Activated CD8-positive, alpha-beta memory T cell treated with anti-CD3 and anti-CD28 coated beads, Interleukin-2, amount 10 ng/mL, durations not matched to agents 7 days and 5 days (primary cell): Measurements from ENCODE around the gene SCN5A. TPM values are rescaled to one million over a fixed set of nuclear protein-coding genes. Genes with fewer than 3 reads are reported as not detected.

ENCODE experiments used
- ATAC-seq: fragments of 150-1000 bp; cut with Tn5 transposase; one replicate; pipeline ENCODE4 v1.10.0; 2021; ENCODE audit warnings: moderate library complexity
- CTCF ChIA-PET: fragments of 350-600 bp; sonication (Branson Sonifier 250); formaldehyde crosslinking; loops from one replicate; lab custom pipeline; 2021; ENCODE audit warnings: antibody characterized with exemption; lab: Charles Lee
- DNase-seq: peaks from one replicate; pipeline ENCODE4 v3.0.0-alpha.2; 2020
- H3K27ac Mint-ChIP-seq: one replicate; pipeline ENCODE4 v1.8.0; 2021; ENCODE audit warnings: mild to moderate bottlenecking, mixed read lengths
- H3K27me3 Mint-ChIP-seq: one replicate; pipeline ENCODE4 v1.8.0; 2021; ENCODE audit warnings: mixed read lengths
- H3K36me3 Mint-ChIP-seq: one replicate; pipeline ENCODE4 v1.8.0; 2021; ENCODE audit warnings: mild to moderate bottlenecking, mixed read lengths
- H3K4me1 Mint-ChIP-seq: one replicate; pipeline ENCODE4 v1.8.0; 2021; ENCODE audit warnings: mixed read lengths
- H3K4me3 Mint-ChIP-seq: one replicate; pipeline ENCODE4 v1.8.0; 2021; ENCODE audit warnings: mild to moderate bottlenecking, moderate library complexity, mixed read lengths
- H3K9me3 Mint-ChIP-seq: one replicate; pipeline ENCODE4 v1.8.0; 2022; ENCODE audit warnings: low read depth, mixed read lengths
- total RNA-seq, 2 experiments: library from RNA; stranded (reverse); gene quantifications; one replicate each; pipeline ENCODE4 v1.2.3, GENCODE V29; 2021

SCN5A gene
- total RNA-seq, 2 experiments from 2014 or later: not detected

GRCh38 chr3:38563070-38563885 is 86.2 kb downstream of the SCN5A start:
- Mint-ChIP-seq H3K27me3 (no peaks in the 10 kb centered on the region), H3K4me1 (no peaks in the 10 kb centered on the region), H3K9me3 (no peaks in the 10 kb centered on the region), H3K27ac (no peak overlapping the region), H3K4me3 (no peak overlapping the region), H3K36me3 (no peaks in the 10 kb centered on the region)
- CTCF ChIA-PET: no interaction called here
- DNase-seq: no peak
- no peak for ATAC-seq

GRCh38 chr3:38562467-38562925 is 87.0 kb downstream of the SCN5A start:
- no peak overlapping the region for H3K4me3 Mint-ChIP-seq
- no peaks in the 10 kb centered on the region for H3K9me3 Mint-ChIP-seq
- DNase-seq: no peak
- H3K27ac Mint-ChIP-seq: no peak overlapping the region
- no peaks in the 10 kb centered on the region for H3K27me3 Mint-ChIP-seq
- ATAC-seq: no peak
- no peaks in the 10 kb centered on the region for H3K36me3 Mint-ChIP-seq
- H3K4me1 Mint-ChIP-seq: no peaks in the 10 kb centered on the region
- CTCF ChIA-PET: no interaction called here

GRCh38 chr3:38561746-38562466 is 87.6 kb downstream of the SCN5A start:
- Mint-ChIP-seq H3K27ac (no peak overlapping the region), H3K36me3 (no peaks in the 10 kb centered on the region), H3K4me3 (no peak overlapping the region), H3K4me1 (no peaks in the 10 kb centered on the region), H3K27me3 (no peaks in the 10 kb centered on the region), H3K9me3 (no peaks in the 10 kb centered on the region)
- CTCF ChIA-PET: no interaction called here
- ATAC-seq: no peak
- no peak for DNase-seq

GRCh38 chr3:38560996-38561717 is 88.3 kb downstream of the SCN5A start:
- DNase-seq (no peak), ATAC-seq (no peak)
- no peak overlapping the region for H3K4me3 Mint-ChIP-seq
- no peaks in the 10 kb centered on the region for H3K36me3 Mint-ChIP-seq
- no peaks in the 10 kb centered on the region for H3K9me3 Mint-ChIP-seq
- no peaks in the 10 kb centered on the region for H3K4me1 Mint-ChIP-seq
- no peak overlapping the region for H3K27ac Mint-ChIP-seq
- CTCF ChIA-PET: no interaction called here
- H3K27me3 Mint-ChIP-seq: no peaks in the 10 kb centered on the region

GRCh38 chr3:38560284-38560683 is 89.2 kb downstream of the SCN5A start:
- CTCF ChIA-PET: no interaction called here
- Mint-ChIP-seq H3K27me3 (peaks cover 2% of the 10 kb centered on the region), H3K4me3 (no peak overlapping the region), H3K27ac (no peak overlapping the region), H3K4me1 (no peaks in the 10 kb centered on the region), H3K36me3 (no peaks in the 10 kb centered on the region), H3K9me3 (no peaks in the 10 kb centered on the region)
- DNase-seq (no peak), ATAC-seq (no peak)

- peaks cover 2% of the 10 kb centered on the region for H3K27me3 Mint-ChIP-seq
- no peaks in the 10 kb centered on the region for H3K4me1 Mint-ChIP-seq
- DNase-seq (no peak), ATAC-seq (no peak)
- H3K36me3 Mint-ChIP-seq: no peaks in the 10 kb centered on the region
- no peak overlapping the region for H3K4me3 Mint-ChIP-seq
- no peaks in the 10 kb centered on the region for H3K9me3 Mint-ChIP-seq
- CTCF ChIA-PET: no interaction called here
- H3K27ac Mint-ChIP-seq: no peak overlapping the region
These were observed 90.6 kb downstream of the SCN5A start for GRCh38 chr3:38558864-38559263.

- ATAC-seq: no peak
- H3K4me1 Mint-ChIP-seq: no peaks in the 10 kb centered on the region
- no peak overlapping the region for H3K27ac Mint-ChIP-seq
- no peaks in the 10 kb centered on the region for H3K9me3 Mint-ChIP-seq
- DNase-seq: no peak
- H3K27me3 Mint-ChIP-seq: peaks cover 2% of the 10 kb centered on the region
- no peaks in the 10 kb centered on the region for H3K36me3 Mint-ChIP-seq
- H3K4me3 Mint-ChIP-seq: no peak overlapping the region
- CTCF ChIA-PET: no interaction called here
These were observed 92.7 kb downstream of the SCN5A start for GRCh38 chr3:38556640-38557358.

- CTCF ChIA-PET: no interaction called here
- Mint-ChIP-seq H3K27me3 (peaks cover 2% of the 10 kb centered on the region), H3K9me3 (no peaks in the 10 kb centered on the region), H3K27ac (no peak overlapping the region), H3K36me3 (no peaks in the 10 kb centered on the region), H3K4me3 (no peak overlapping the region), H3K4me1 (no peaks in the 10 kb centered on the region)
- DNase-seq (no peak), ATAC-seq (no peak)
These were observed 93.6 kb downstream of the SCN5A start for GRCh38 chr3:38555926-38556325.

- H3K27me3 Mint-ChIP-seq: peaks cover 2% of the 10 kb centered on the region
- no peaks in the 10 kb centered on the region for H3K36me3 Mint-ChIP-seq
- H3K9me3 Mint-ChIP-seq: no peaks in the 10 kb centered on the region
- H3K27ac Mint-ChIP-seq: no peak overlapping the region
- DNase-seq (no peak), ATAC-seq (no peak)
- no peaks in the 10 kb centered on the region for H3K4me1 Mint-ChIP-seq
- CTCF ChIA-PET: no interaction called here
- H3K4me3 Mint-ChIP-seq: no peak overlapping the region
These were observed 94.2 kb downstream of the SCN5A start for GRCh38 chr3:38555149-38555840.

- DNase-seq (no peak), ATAC-seq (no peak)
- no peak overlapping the region for H3K4me3 Mint-ChIP-seq
- peaks cover 2% of the 10 kb centered on the region for H3K27me3 Mint-ChIP-seq
- CTCF ChIA-PET: interaction anchor here (1.4 kb wide), 1 partner anchor 97 kb away, joined by 3 read pairs; no protein-coding TSS in a partner anchor
- no peaks in the 10 kb centered on the region for H3K36me3 Mint-ChIP-seq
- H3K9me3 Mint-ChIP-seq: no peaks in the 10 kb centered on the region
- no peaks in the 10 kb centered on the region for H3K4me1 Mint-ChIP-seq
- no peak overlapping the region for H3K27ac Mint-ChIP-seq
These were observed 95.2 kb downstream of the SCN5A start for GRCh38 chr3:38554127-38554827.

- Mint-ChIP-seq H3K36me3 (no peaks in the 10 kb centered on the region), H3K4me1 (peaks cover 3% of the 10 kb centered on the region), H3K27ac (no peak overlapping the region), H3K27me3 (peaks cover 2% of the 10 kb centered on the region), H3K9me3 (no peaks in the 10 kb centered on the region), H3K4me3 (no peak overlapping the region)
- ATAC-seq: no peak
- CTCF ChIA-PET: interaction anchor here (1.4 kb wide), 1 partner anchor 98 kb away, joined by 3 read pairs; no protein-coding TSS in a partner anchor
- no peak for DNase-seq
These were observed 96.4 kb downstream of the SCN5A start for GRCh38 chr3:38553071-38553470.

- no peak for DNase-seq
- CTCF ChIA-PET: no interaction called here
- Mint-ChIP-seq H3K36me3 (no peaks in the 10 kb centered on the region), H3K9me3 (no peaks in the 10 kb centered on the region), H3K27me3 (peaks cover 2% of the 10 kb centered on the region), H3K27ac (no peak overlapping the region), H3K4me1 (peaks cover 5% of the 10 kb centered on the region), H3K4me3 (no peak overlapping the region)
- ATAC-seq: no peak
These were observed 97.1 kb downstream of the SCN5A start for GRCh38 chr3:38552364-38552763.
